Bronchial epithelial cell (primary cell): ENCODE results near the gene ZBP1. TPM values are rescaled to one million over a fixed set of nuclear protein-coding genes. Genes with fewer than 3 reads are reported as not detected.

ENCODE experiments used
- DNase-seq: peaks from one replicate; pipeline ENCODE4 v3.0.0-alpha.2; 2010; ENCODE audit warnings: low read depth
- FAIRE-seq: peaks from 2 replicates; lab custom pipeline; 2011; peaks lifted over from hg19 to GRCh38; lab: Jason Lieb, UNC
- H3K27me3 ChIP-seq: 2 replicates; pipeline ENCODE4 v1.5.1; 2011; ENCODE audit warnings: low read length; ENCODE audit not compliant: control insufficient read depth, insufficient read depth
- H3K36me3 ChIP-seq: 2 replicates; pipeline ENCODE4 v1.5.1; 2011; ENCODE audit warnings: low read length; ENCODE audit not compliant: control insufficient read depth, insufficient read depth
- H3K4me3 ChIP-seq: 2 replicates; pipeline ENCODE4 v1.5.1; 2011; ENCODE audit warnings: mild to moderate bottlenecking, low read depth, low read length, control low read depth
- CTCF ChIP-seq: IDR thresholded peaks from 2 replicates; pipeline ENCODE4 v1.5.1; 2011; ENCODE audit warnings: mild to moderate bottlenecking, moderate library complexity, low read length, control low read depth, inconsistent platforms; ENCODE audit not compliant: insufficient read depth, severe bottlenecking
- total RNA-seq: library from RNA; depleted of rRNA; stranded (reverse); fragments of >200 nt; gene quantifications from 2 replicates; pipeline ENCODE4 v1.2.1, GENCODE V29; 2014

Gene ZBP1
- total RNA-seq, 1 donor from 2014 or later, result not detected

- H3K36me3 ChIP-seq, result no peaks in the 10 kb centered on the region
- H3K4me3 ChIP-seq, result no peak overlapping the region
- DNase-seq (no peak), FAIRE-seq (no peak)
- H3K27me3 ChIP-seq, result peaks cover 3% of the 10 kb centered on the region
- TF ChIP-seq CTCF, result no peak
These were observed 58.6 kb downstream of the ZBP1 start for GRCh38 chr20:57561356-57562279.

GRCh38 chr20:57560554-57561355 lies 59.5 kb downstream of the ZBP1 start, which contains the start of gene PCK1:
Gene PCK1, plus strand, starts transcription at chr20:57561110. Its CDS starts 302 bp downstream, at chr20:57561412.
- no peak within 1 kb of the TSS for H3K4me3 ChIP-seq
- peaks cover 1% of the 10 kb centered on the region for H3K27me3 ChIP-seq
- FAIRE-seq, result no peak
- no peak for DNase-seq
- no peaks in the 10 kb centered on the region for H3K36me3 ChIP-seq
- TF ChIP-seq CTCF, result no peak

GRCh38 chr20:57559658-57560553 lies 60.3 kb downstream of the ZBP1 start:
- FAIRE-seq (no peak), DNase-seq (no peak)
- no peak for TF ChIP-seq CTCF
- H3K27me3 ChIP-seq, result peaks cover 1% of the 10 kb centered on the region
- H3K36me3 ChIP-seq, result no peaks in the 10 kb centered on the region
- H3K4me3 ChIP-seq, result no peak overlapping the region

- TF ChIP-seq CTCF, result no peak
- peaks cover 1% of the 10 kb centered on the region for H3K27me3 ChIP-seq
These were observed 61.0 kb downstream of the ZBP1 start for GRCh38 chr20:57559289-57559634.

GRCh38 chr20:57558614-57559288 lies 61.5 kb downstream of the ZBP1 start:
- Histone ChIP-seq H3K4me3 (no peak overlapping the region), H3K36me3 (no peaks in the 10 kb centered on the region)
- no peak for FAIRE-seq

More at GRCh38 chr20:57559289-57559634, 61.0 kb downstream of the ZBP1 start:
- FAIRE-seq, result no peak
- H3K36me3 ChIP-seq, result no peaks in the 10 kb centered on the region
- H3K4me3 ChIP-seq, result no peak overlapping the region
- DNase-seq, result no peak

More at GRCh38 chr20:57558614-57559288, 61.5 kb downstream of the ZBP1 start:
- peaks cover 1% of the 10 kb centered on the region for H3K27me3 ChIP-seq
- no peak for DNase-seq
- no peak for TF ChIP-seq CTCF
